Spleen (tissue), 11 donors: ENCODE measurements around the gene NACAD. TPM values are rescaled to one million over a fixed set of nuclear protein-coding genes. Genes with fewer than 3 reads are reported as not detected.

Source experiments
- DNase-seq: peaks from one replicate; pipeline ENCODE4 v3.0.0-alpha.2; 2020
- H3K27ac ChIP-seq, 8 donors: fragments of 200-600 bp; sonication (generic) in 7 of 8; 1 replicate in 4 of 8; 2 replicates in 4 of 8; pipeline versions ENCODE4 v1.5.0 to v1.8.0; 2016 to 2021; ENCODE audit warnings: inconsistent platforms in 4 of 8, mild to moderate bottlenecking in 4 of 8, moderate library complexity in 1 of 8
- H3K27me3 ChIP-seq, 7 donors: fragments of 200-600 bp; sonication (generic) in 6 of 7; replicated peaks in 1 of 7; 1 replicate in 4 of 7; 2 replicates in 3 of 7; pipeline versions ENCODE4 v1.5.0 to v1.8.0; 2016 to 2021; ENCODE audit warnings: inconsistent platforms in 3 of 7, mild to moderate bottlenecking in 1 of 7
- H3K36me3 ChIP-seq, 6 donors: fragments of 200-600 bp; sonication (generic) in 5 of 6; 1 replicate in 4 of 6; 2 replicates in 2 of 6; pipeline versions ENCODE4 v1.5.0 to v1.8.0; 2016 to 2021; ENCODE audit warnings: inconsistent platforms in 2 of 6
- H3K4me1 ChIP-seq, 6 donors: fragments of 200-600 bp; sonication (generic) in 5 of 6; 1 replicate in 3 of 6; 2 replicates in 3 of 6; pipeline versions ENCODE4 v1.5.0 to v1.8.0; 2016 to 2021; ENCODE audit warnings: inconsistent platforms in 3 of 6
- H3K4me3 ChIP-seq, 8 donors: fragments of 200-600 bp; sonication (generic) in 7 of 8; 1 replicate in 4 of 8; 2 replicates in 4 of 8; pipeline versions ENCODE4 v1.5.0 to v1.8.0; 2016 to 2021; ENCODE audit warnings: inconsistent platforms in 4 of 8, mild to moderate bottlenecking in 4 of 8, moderate library complexity in 2 of 8
- H3K9me3 ChIP-seq, 8 donors: fragments of 200-600 bp; sonication (generic) in 7 of 8; 1 replicate in 4 of 8; 2 replicates in 4 of 8; pipeline versions ENCODE4 v1.5.0 to v1.8.0; 2016 to 2021; ENCODE audit warnings: inconsistent platforms in 4 of 8
- CTCF ChIP-seq, 11 experiments: fragments of 200-600 bp in 7 of 11; fragments of 450-650 bp in 4 of 11; sonication (generic) in 4 of 11; IDR thresholded peaks in 8 of 11; conservative IDR thresholded peaks in 3 of 11; 1 replicate in 7 of 11; 2 replicates in 4 of 11; pipeline versions ENCODE4 v1.4.0 to v1.8.0; 2016 to 2021; ENCODE audit warnings: antibody characterized with exemption in 11 of 11, inconsistent platforms in 4 of 11, mild to moderate bottlenecking in 1 of 11
- POLR2A ChIP-seq, 3 donors: fragments of 450-650 bp; IDR thresholded peaks; one replicate each; pipeline ENCODE4 v1.5.1; 2017; ENCODE audit warnings: antibody characterized with exemption in 3 of 3, mild to moderate bottlenecking in 1 of 3
- POLR2AphosphoS5 ChIP-seq, 3 donors: sonication (generic); formaldehyde crosslinking; IDR thresholded peaks; one replicate each; pipeline ENCODE4 v1.5.1; 2017; ENCODE audit warnings: antibody characterized with exemption in 3 of 3
- WGBS, 5 donors: extraction: QIAGEN DNeasy Blood & Tissue Kit in 3 of 5; methylation state at CpG; one replicate each; pipeline versions ENCODE4 v1.1.5 to v1.1.7; 2013 to 2018; 5-methylcytosine and 5-hydroxymethylcytosine counted together
- intact Hi-C: fragments of 100-400 bp; cut with DNase I; formaldehyde crosslinking; loops from one replicate; pipeline ENCODE4 v1.15.0; 2023; ENCODE audit warnings: low total_unique reads
- polyA plus RNA-seq, 3 donors: library from polyadenylated mRNA; stranded (reverse); fragments of 200-250 nt; gene quantifications; one replicate each; pipeline ENCODE4 v1.2.1, GENCODE V29; 2013
- total RNA-seq, 7 donors: library from RNA; depleted of rRNA in 3 of 7; stranded (reverse); fragments of >200 nt in 3 of 7; fragmentation: NEBNext Ultra II Directional in 4 of 7; extraction: Animal tissue kit (Norgen Biotek cat#: 25700) in 4 of 7; gene quantifications; one replicate each; pipeline versions ENCODE4 v1.1.0 to v1.2.1, GENCODE V29; 2016 to 2021
- donor health status: healthy with polysubstance abuse.
- donor health status: DM: no; HTN: no; CAD: no; lungs with moderate emphysema.
- donor health status: DM: no; HTN: no; CAD: no.
- donor health status: Bipolar disorder and iron deficiency.
- donor health status: healthy.
- donor health status: DM: no; HTN: no; CAD: no.
- donor health status: DM: yes; HTN: yes; CAD: no.

NACAD gene
- total and polyA plus RNA-seq, 10 donors, result 0.30 to 6.2 (median 1.7) TPM

GRCh38 chr7:45129906-45130305 is 41.1 kb upstream of the NACAD start:
- peaks cover 0 to 3% (median 0%) of the 10 kb centered on the region in 6 donors for H3K4me1 ChIP-seq
- 81 to 87% (median 84%) methylated on average over 12 of the region's 12 CpGs for WGBS, 5 donors
- H3K9me3 ChIP-seq, result no peaks in the 10 kb centered on the region
- no peaks in the 10 kb centered on the region for H3K27me3 ChIP-seq
- no peaks in the 10 kb centered on the region for H3K36me3 ChIP-seq
- TF ChIP-seq POLR2A (IDR thresholded peaks at IDR 0.05) (no peak), CTCF (IDR thresholded peaks at IDR 0.05 in 8 of 11, conservative IDR thresholded peaks at IDR 0.05 in 3 of 11) (no peak), POLR2AphosphoS5 (IDR thresholded peaks at IDR 0.05) (no peak)
- peak; percentile 64 for DNase-seq
- no peak overlapping the region for H3K27ac ChIP-seq
- no peak overlapping the region for H3K4me3 ChIP-seq
- intact Hi-C loops, result loop anchor here (10.0 kb wide), 1 partner anchor 545 kb away; the partner anchor contains the start of gene TMED4

- H3K27ac ChIP-seq, result no peak overlapping the region
- no peak for TF ChIP-seq POLR2A (IDR thresholded peaks at IDR 0.05)
- TF ChIP-seq POLR2AphosphoS5 (IDR thresholded peaks at IDR 0.05), result no peak
- no peak for TF ChIP-seq CTCF (IDR thresholded peaks at IDR 0.05 in 8 of 11, conservative IDR thresholded peaks at IDR 0.05 in 3 of 11)
- no peaks in the 10 kb centered on the region for H3K27me3 ChIP-seq
- H3K9me3 ChIP-seq, result no peaks in the 10 kb centered on the region
- peaks cover 0 to 3% (median 0%) of the 10 kb centered on the region in 6 donors for H3K4me1 ChIP-seq
- peak; percentile 64 for DNase-seq
- 89 to 92% (median 90%) methylated on average over 15 of the region's 15 CpGs for WGBS, 5 donors
- H3K4me3 ChIP-seq, result no peak overlapping the region
- intact Hi-C loops, result no loop called here
- H3K36me3 ChIP-seq, result no peaks in the 10 kb centered on the region
Observed at GRCh38 chr7:45129181-45129800, 40.5 kb upstream of the NACAD start.

DNA sequence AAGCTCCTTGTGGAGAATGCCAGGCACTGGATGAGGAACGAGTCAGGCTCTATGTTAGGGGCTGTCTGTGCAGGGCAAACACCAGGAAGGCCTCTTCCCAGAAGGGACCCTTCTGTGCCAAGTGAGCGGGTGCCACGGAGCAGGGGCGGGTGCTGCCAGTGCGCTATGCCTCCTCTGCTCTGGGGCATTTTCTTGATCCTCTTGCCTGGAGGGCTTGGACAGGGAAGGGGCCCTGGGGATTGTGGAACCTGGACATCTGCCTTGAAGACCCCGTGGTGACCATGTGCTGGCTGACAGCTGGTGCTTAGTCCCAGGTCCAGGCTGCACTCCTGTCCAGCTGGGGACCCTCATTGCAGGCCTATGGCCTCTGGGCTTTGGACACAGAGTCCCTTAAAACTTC is 38.2 kb upstream of the NACAD start:
- no peak overlapping the region for H3K4me3 ChIP-seq
- no peak for DNase-seq
- TF ChIP-seq POLR2A (IDR thresholded peaks at IDR 0.05), result no peak
- TF ChIP-seq POLR2AphosphoS5 (IDR thresholded peaks at IDR 0.05), result no peak
- TF ChIP-seq CTCF (IDR thresholded peaks at IDR 0.05 in 8 of 11, conservative IDR thresholded peaks at IDR 0.05 in 3 of 11), result no peak
- H3K27ac ChIP-seq, result no peak overlapping the region
- H3K27me3 ChIP-seq, result no peaks in the 10 kb centered on the region
- intact Hi-C loops, result no loop called here
- H3K9me3 ChIP-seq, result no peaks in the 10 kb centered on the region
- H3K4me1 ChIP-seq, result peaks cover 4 to 17% (median 9%) of the 10 kb centered on the region in 6 donors
- no peaks in the 10 kb centered on the region for H3K36me3 ChIP-seq
- WGBS, 5 donors, result 86 to 93% (median 90%) methylated on average over 5 to 6 of the region's 6 CpGs

DNA sequence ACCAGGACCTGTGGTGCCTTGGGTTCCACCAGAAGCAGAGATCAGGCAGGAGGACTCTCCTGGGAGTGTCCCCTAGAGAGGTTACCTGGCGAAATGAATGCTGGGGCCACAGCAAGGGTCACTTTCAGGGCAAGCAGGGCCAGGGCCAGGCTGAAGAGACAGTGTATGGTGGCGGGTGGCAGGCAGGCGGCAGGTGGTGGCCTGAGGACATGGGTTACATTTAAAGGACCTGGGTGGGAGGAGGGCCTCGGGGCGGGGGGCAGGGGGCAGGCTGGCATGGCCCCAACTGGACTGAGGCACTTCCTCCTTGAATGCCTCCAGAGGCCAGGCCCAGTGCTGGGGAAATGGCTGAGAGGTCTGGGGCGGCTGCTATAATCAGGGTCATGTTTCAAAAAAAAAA is 37.4 kb upstream of the NACAD start:
- DNase-seq, result peak; percentile 61
- no peak overlapping the region for H3K27ac ChIP-seq
- no peak overlapping the region for H3K4me3 ChIP-seq
- H3K9me3 ChIP-seq, result peaks cover 0 to 5% (median 0%) of the 10 kb centered on the region in 8 donors
- H3K4me1 ChIP-seq, result peaks cover 4 to 17% (median 9%) of the 10 kb centered on the region in 6 donors
- H3K36me3 ChIP-seq, result no peaks in the 10 kb centered on the region
- intact Hi-C loops, result no loop called here
- no peaks in the 10 kb centered on the region for H3K27me3 ChIP-seq
- TF ChIP-seq POLR2A (IDR thresholded peaks at IDR 0.05) (no peak), POLR2AphosphoS5 (IDR thresholded peaks at IDR 0.05) (no peak)
- 75 to 89% (median 81%) methylated on average over 6 of the region's 6 CpGs for WGBS, 5 donors
